Caco-2 (cell line): ENCODE data around the gene RAD51B. TPM values are rescaled to one million over a fixed set of nuclear protein-coding genes. Genes with fewer than 3 reads are reported as not detected.

ENCODE experiments used
- BruUV-seq: library from RNA; stranded (reverse); fragments of 400-500 nt; replicated peaks from 2 replicates; lab custom pipeline; 2021; lab: Mats Ljungman, UMichigan
- CTCF ChIA-PET: fragments of 300-600 bp; sonication (Branson Sonifier 250); formaldehyde crosslinking; loops from one replicate; lab custom pipeline; 2022; ENCODE audit warnings: antibody characterized with exemption; lab: Charles Lee
- POLR2A ChIA-PET: fragments of 300-600 bp; sonication (Branson Sonifier 250); formaldehyde crosslinking; loops from one replicate; lab custom pipeline; 2022; ENCODE audit warnings: antibody characterized with exemption; lab: Charles Lee
- DNase-seq, 2 experiments: peaks; one replicate each; pipeline versions ENCODE4 v3.0.0 to v3.0.0-alpha.2; 2020 to 2022
- H3K27me3 ChIP-seq: replicated peaks from 2 replicates; pipeline ENCODE4 v1.6.0; 2011; ENCODE audit warnings: low read length; ENCODE audit not compliant: control insufficient read depth, insufficient read depth
- H3K36me3 ChIP-seq: 2 replicates; pipeline ENCODE4 v1.5.1; 2011; ENCODE audit warnings: low read length; ENCODE audit not compliant: control insufficient read depth, insufficient read depth
- H3K4me1 ChIP-seq: fragments of 250-450 bp; sonication (Bioruptor Pico); 2 replicates; pipeline ENCODE4 v1.5.1; 2020; ENCODE audit warnings: mild to moderate bottlenecking
- H3K4me3 ChIP-seq: 2 replicates; pipeline ENCODE4 v1.5.1; 2011; ENCODE audit warnings: low read depth, mild to moderate bottlenecking, control low read depth, low read length
- H3K9me3 ChIP-seq: fragments of 250-450 bp; sonication (Bioruptor Pico); 2 replicates; pipeline ENCODE4 v1.5.1; 2020; ENCODE audit warnings: mild to moderate bottlenecking, moderate library complexity
- H3K27ac Mint-ChIP-seq: one replicate; pipeline ENCODE4 v1.8.0; 2022; ENCODE audit warnings: mixed read lengths; ENCODE audit not compliant: unreplicated experiment
- H3K27me3 Mint-ChIP-seq: one replicate; pipeline ENCODE4 v1.8.0; 2022; ENCODE audit warnings: mixed read lengths; ENCODE audit not compliant: insufficient read depth, unreplicated experiment
- H3K36me3 Mint-ChIP-seq: one replicate; pipeline ENCODE4 v1.8.0; 2022; ENCODE audit warnings: mild to moderate bottlenecking, mixed read lengths; ENCODE audit not compliant: insufficient read depth, unreplicated experiment
- H3K4me1 Mint-ChIP-seq: one replicate; pipeline ENCODE4 v1.8.0; 2022; ENCODE audit warnings: low read depth, mixed read lengths; ENCODE audit not compliant: unreplicated experiment
- H3K4me3 Mint-ChIP-seq: one replicate; pipeline ENCODE4 v1.8.0; 2022; ENCODE audit warnings: mild to moderate bottlenecking, moderate library complexity, mixed read lengths; ENCODE audit not compliant: unreplicated experiment
- H3K9me3 Mint-ChIP-seq: one replicate; pipeline ENCODE4 v1.8.0; 2022; ENCODE audit warnings: mixed read lengths; ENCODE audit not compliant: unreplicated experiment
- CTCF ChIP-seq, 2 experiments: fragments of 200-600 bp in 1 of 2; IDR thresholded peaks; 1 replicate in 1 of 2; 2 replicates in 1 of 2; pipeline versions ENCODE4 v1.5.1 to v1.8.0; 2011 to 2022; ENCODE audit warnings: antibody characterized with exemption in 1 of 2, control low read depth in 1 of 2, inconsistent platforms in 1 of 2, low read depth in 1 of 2, low read length in 1 of 2, mild to moderate bottlenecking in 1 of 2, moderate library complexity in 1 of 2; ENCODE audit not compliant: insufficient read depth in 1 of 2, severe bottlenecking in 1 of 2, unreplicated experiment in 1 of 2
- intact Hi-C: fragments of 100-400 bp; cut with micrococcal nuclease; formaldehyde crosslinking; loops from one replicate; pipeline ENCODE4 v1.10.0; 2022; ENCODE audit not compliant: unreplicated experiment
- total RNA-seq: library from RNA; stranded (reverse); gene quantifications from 2 replicates; pipeline ENCODE4 v1.2.3, GENCODE V29; 2022

The RAD51B gene
- total RNA-seq, 1 experiment from 2014 or later = 16.7 TPM

GRCh38 chr14:68062651-68063050 lies 243.1 kb downstream of the RAD51B start:
- DNase-seq = no peak
- POLR2A ChIA-PET = no interaction called here
- no peak overlapping the region for H3K27ac Mint-ChIP-seq
- no peak overlapping the region for H3K4me3 Mint-ChIP-seq
- no peaks in the 10 kb centered on the region for H3K27me3 ChIP-seq
- H3K4me1 ChIP-seq = no peaks in the 10 kb centered on the region
- TF ChIP-seq CTCF (IDR thresholded peaks at IDR 0.05; ENCODE audit: insufficient read depth in 1 of 2, low read depth in 1 of 2, low read length in 1 of 2, severe bottlenecking in 1 of 2, unreplicated experiment in 1 of 2) = no peak
- no peaks in the 10 kb centered on the region for H3K27me3 Mint-ChIP-seq
- no peak overlapping the region for H3K4me3 ChIP-seq
- no peaks in the 10 kb centered on the region for H3K4me1 Mint-ChIP-seq
- CTCF ChIA-PET = no interaction called here
- peaks cover 13% of the 10 kb centered on the region for H3K9me3 Mint-ChIP-seq
- H3K36me3 Mint-ChIP-seq = no peaks in the 10 kb centered on the region
- BruUV-seq = no TSS peak
- H3K9me3 ChIP-seq = no peaks in the 10 kb centered on the region
- H3K36me3 ChIP-seq = no peaks in the 10 kb centered on the region
- intact Hi-C loops = no loop called here

GRCh38 chr14:68065322-68065721 lies 245.7 kb downstream of the RAD51B start:
- Histone ChIP-seq H3K9me3 (no peaks in the 10 kb centered on the region), H3K4me1 (no peaks in the 10 kb centered on the region), H3K4me3 (no peak overlapping the region), H3K36me3 (no peaks in the 10 kb centered on the region), H3K27me3 (no peaks in the 10 kb centered on the region)
- intact Hi-C loops = no loop called here
- H3K4me3 Mint-ChIP-seq = no peak overlapping the region
- no peak overlapping the region for H3K27ac Mint-ChIP-seq
- TF ChIP-seq CTCF (IDR thresholded peaks at IDR 0.05; ENCODE audit: insufficient read depth in 1 of 2, low read depth in 1 of 2, low read length in 1 of 2, severe bottlenecking in 1 of 2, unreplicated experiment in 1 of 2) = no peak
- ChIA-PET POLR2A (no interaction called here), CTCF (no interaction called here)
- H3K9me3 Mint-ChIP-seq = peaks cover 24% of the 10 kb centered on the region
- no peaks in the 10 kb centered on the region for H3K36me3 Mint-ChIP-seq
- DNase-seq = no peak
- H3K27me3 Mint-ChIP-seq = no peaks in the 10 kb centered on the region
- no peaks in the 10 kb centered on the region for H3K4me1 Mint-ChIP-seq
- BruUV-seq = no TSS peak

GRCh38 chr14:68074765-68075381 lies 255.3 kb downstream of the RAD51B start:
- TF ChIP-seq CTCF (IDR thresholded peaks at IDR 0.05; ENCODE audit: insufficient read depth in 1 of 2, low read depth in 1 of 2, low read length in 1 of 2, severe bottlenecking in 1 of 2, unreplicated experiment in 1 of 2) = no peak
- ChIA-PET CTCF (no interaction called here), POLR2A (no interaction called here)
- Histone ChIP-seq H3K36me3 (no peaks in the 10 kb centered on the region), H3K9me3 (peaks cover 10% of the 10 kb centered on the region; the same call in 1 of the 2 replicates), H3K27me3 (no peaks in the 10 kb centered on the region), H3K4me3 (no peak overlapping the region), H3K4me1 (peaks cover 11% of the 10 kb centered on the region)
- no peaks in the 10 kb centered on the region for H3K27me3 Mint-ChIP-seq
- H3K36me3 Mint-ChIP-seq = no peaks in the 10 kb centered on the region
- peaks cover 40% of the 10 kb centered on the region for H3K9me3 Mint-ChIP-seq
- BruUV-seq = no TSS peak
- intact Hi-C loops = no loop called here
- no peak overlapping the region for H3K27ac Mint-ChIP-seq
- H3K4me1 Mint-ChIP-seq = peaks cover 12% of the 10 kb centered on the region
- DNase-seq = no peak
- H3K4me3 Mint-ChIP-seq = no peak overlapping the region
